Ectodermal cell (in vitro differentiated cells): ENCODE measurements around the gene PIEZO1.

ENCODE experiments used
- H3K27ac ChIP-seq: 2 replicates; pipeline ENCODE4 v1.7.0; 2013; ENCODE audit warnings: mild to moderate bottlenecking, low read depth, low read length; ENCODE audit not compliant: insufficient read depth, poor library complexity, severe bottlenecking
- H3K27me3 ChIP-seq: 2 replicates; pipeline ENCODE4 v1.7.0; 2013; ENCODE audit warnings: mild to moderate bottlenecking, low read length; ENCODE audit not compliant: insufficient read depth, control insufficient read depth, poor library complexity, severe bottlenecking
- H3K36me3 ChIP-seq: one replicate; pipeline ENCODE4 v1.7.0; 2013; ENCODE audit warnings: low read length; ENCODE audit not compliant: control insufficient read depth, insufficient read depth
- H3K4me1 ChIP-seq: one replicate; pipeline ENCODE4 v1.7.0; 2013; ENCODE audit warnings: low read length; ENCODE audit not compliant: control insufficient read depth, insufficient read depth
- H3K4me3 ChIP-seq: 2 replicates; pipeline ENCODE4 v1.7.0; 2013; ENCODE audit warnings: low read depth, low read length, control low read depth; ENCODE audit not compliant: insufficient read depth
- H3K9me3 ChIP-seq: 2 replicates; pipeline ENCODE4 v1.7.0; 2013; ENCODE audit warnings: mild to moderate bottlenecking, low read length, moderate library complexity; ENCODE audit not compliant: control insufficient read depth
- WGBS, 2 experiments: methylation state at CpG; one replicate each; pipeline ENCODE4 v1.1.7; 2013; ENCODE audit warnings: missing lambda C conversion rate in 2 of 2; 5-methylcytosine and 5-hydroxymethylcytosine counted together

The PIEZO1 gene

DNA sequence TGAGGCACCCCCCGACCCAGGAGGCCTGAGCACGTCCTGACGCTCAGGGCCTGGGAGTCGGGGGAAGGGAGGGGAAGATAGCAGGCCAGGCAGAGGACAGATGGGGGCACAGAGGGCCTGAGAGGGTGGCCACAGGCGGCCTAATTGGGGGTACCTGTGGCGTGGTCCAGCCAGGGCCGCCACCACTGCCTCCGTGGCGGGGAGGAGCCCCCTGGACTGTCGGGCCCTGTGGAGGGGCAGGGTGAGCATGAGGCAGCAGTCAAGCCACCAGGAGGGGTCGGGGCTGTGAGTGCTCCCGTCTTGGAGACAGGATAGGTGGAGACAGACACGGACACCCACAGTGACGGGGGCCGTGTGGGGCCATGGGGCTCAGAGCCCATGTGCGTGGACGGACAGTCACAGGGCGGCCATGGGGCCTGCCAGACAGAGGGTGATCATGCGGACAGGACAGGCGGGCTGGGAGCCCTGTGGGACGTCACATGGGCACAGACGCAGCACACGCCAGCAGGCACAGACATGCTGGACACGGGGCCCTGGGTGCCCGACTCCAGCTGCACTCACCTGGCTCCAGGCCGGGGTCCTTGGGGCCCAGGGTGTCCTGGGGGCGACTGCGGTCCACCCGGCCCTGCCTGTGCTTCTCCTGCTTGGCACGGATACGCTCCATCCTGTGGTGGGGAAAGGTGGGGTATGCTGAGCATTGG, 60.0 kb downstream of the PIEZO1 start:
- H3K36me3 ChIP-seq = no peaks in the 10 kb centered on the region
- H3K27me3 ChIP-seq = no peaks in the 10 kb centered on the region
- no peak overlapping the region for H3K27ac ChIP-seq
- H3K4me1 ChIP-seq = no peaks in the 10 kb centered on the region
- H3K9me3 ChIP-seq = no peaks in the 10 kb centered on the region
- WGBS, 2 experiments = 89 to 91% methylated on average over 31 of the region's 31 CpGs
- no peak overlapping the region for H3K4me3 ChIP-seq

DNA sequence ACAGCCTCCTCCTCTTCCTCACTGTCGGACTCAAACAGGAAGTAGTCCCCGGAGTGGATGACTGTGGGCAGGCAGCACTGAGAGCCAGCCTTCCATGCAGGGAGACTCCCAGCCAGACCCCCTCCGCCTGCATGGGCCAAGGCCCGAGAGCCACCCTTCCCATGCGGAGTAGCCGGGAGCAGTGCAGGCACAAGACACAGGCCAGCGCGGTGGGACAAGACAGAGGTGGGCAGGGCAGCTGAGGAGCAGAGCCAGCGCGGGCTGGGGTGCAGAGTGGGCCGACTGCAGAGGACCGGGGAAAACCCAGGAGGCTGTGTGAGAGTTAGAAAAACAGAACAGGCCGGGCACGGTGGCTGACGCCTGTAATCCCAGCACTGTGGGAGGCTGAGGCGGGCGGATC, 61.1 kb downstream of the PIEZO1 start:
- Histone ChIP-seq H3K27me3 (no peaks in the 10 kb centered on the region), H3K4me1 (no peaks in the 10 kb centered on the region), H3K4me3 (no peak overlapping the region), H3K27ac (no peak overlapping the region), H3K36me3 (no peaks in the 10 kb centered on the region), H3K9me3 (no peaks in the 10 kb centered on the region)
- 95 to 97% methylated on average over 17 of the region's 17 CpGs for WGBS, 2 experiments

- no peaks in the 10 kb centered on the region for H3K36me3 ChIP-seq
- H3K9me3 ChIP-seq = no peaks in the 10 kb centered on the region
- H3K27ac ChIP-seq = no peak overlapping the region
- 80 to 84% methylated on average over 8 of the region's 8 CpGs for WGBS, 2 experiments
- H3K4me1 ChIP-seq = no peaks in the 10 kb centered on the region
- no peaks in the 10 kb centered on the region for H3K27me3 ChIP-seq
- no peak overlapping the region for H3K4me3 ChIP-seq
Measured at GRCh38 chr16:88723507-88723887, 61.5 kb downstream of the PIEZO1 start.

- no peaks in the 10 kb centered on the region for H3K27me3 ChIP-seq
Measured at GRCh38 chr16:88722784-88723506, 62.1 kb downstream of the PIEZO1 start.

GRCh38 chr16:88721815-88722755, 62.9 kb downstream of the PIEZO1 start:
- no peaks in the 10 kb centered on the region for H3K27me3 ChIP-seq
- H3K4me3 ChIP-seq = no peak overlapping the region
- H3K27ac ChIP-seq = no peak overlapping the region
- H3K9me3 ChIP-seq = no peaks in the 10 kb centered on the region
- H3K36me3 ChIP-seq = no peaks in the 10 kb centered on the region
- WGBS, 2 experiments = 95 to 96% methylated on average over 61 of the region's 61 CpGs
- no peaks in the 10 kb centered on the region for H3K4me1 ChIP-seq

More at GRCh38 chr16:88722784-88723506, 62.1 kb downstream of the PIEZO1 start:
- WGBS, 2 experiments = 90 to 91% methylated on average over 39 of the region's 39 CpGs
- H3K4me3 ChIP-seq = no peak overlapping the region
- H3K9me3 ChIP-seq = no peaks in the 10 kb centered on the region
- no peak overlapping the region for H3K27ac ChIP-seq
- H3K4me1 ChIP-seq = no peaks in the 10 kb centered on the region
- no peaks in the 10 kb centered on the region for H3K36me3 ChIP-seq

DNA sequence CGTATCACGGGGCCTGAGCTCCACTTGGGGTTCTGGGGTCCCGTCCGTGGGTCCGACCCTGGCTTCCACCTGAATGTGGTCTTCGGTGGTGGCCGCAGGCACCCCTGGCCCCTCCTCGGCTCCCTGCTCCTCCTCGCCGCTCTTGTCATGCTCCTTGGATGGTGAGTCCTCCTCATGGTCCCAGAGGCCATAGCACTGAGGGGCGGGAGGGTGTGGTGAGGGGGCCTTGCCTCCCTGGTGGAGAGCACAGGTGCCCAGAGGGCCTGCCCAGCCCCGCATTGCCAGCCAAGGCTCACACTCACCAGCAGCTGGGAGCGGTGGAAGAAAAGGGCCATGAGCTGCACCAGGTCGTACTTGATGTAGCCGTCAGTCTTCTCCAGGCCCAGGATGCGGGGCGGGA, 63.8 kb downstream of the PIEZO1 start:
- 96 to 97% methylated on average over 17 of the region's 17 CpGs for WGBS, 2 experiments

GRCh38 chr16:88720396-88720970, 64.5 kb downstream of the PIEZO1 start:
- no peaks in the 10 kb centered on the region for H3K4me1 ChIP-seq
- peaks cover 12% of the 10 kb centered on the region for H3K36me3 ChIP-seq
- 93% methylated on average over 23 of the region's 23 CpGs for WGBS, 2 experiments
- no peak overlapping the region for H3K4me3 ChIP-seq
- no peaks in the 10 kb centered on the region for H3K9me3 ChIP-seq
- no peak overlapping the region for H3K27ac ChIP-seq
- H3K27me3 ChIP-seq = no peaks in the 10 kb centered on the region

More for the DNA sequence above, 63.8 kb downstream of the PIEZO1 start:
- Histone ChIP-seq H3K27ac (no peak overlapping the region), H3K9me3 (no peaks in the 10 kb centered on the region), H3K36me3 (peaks cover 6% of the 10 kb centered on the region), H3K4me1 (no peaks in the 10 kb centered on the region), H3K27me3 (no peaks in the 10 kb centered on the region), H3K4me3 (no peak overlapping the region)

- H3K4me1 ChIP-seq = no peaks in the 10 kb centered on the region
- no peak overlapping the region for H3K27ac ChIP-seq
- H3K36me3 ChIP-seq = peaks cover 12% of the 10 kb centered on the region
- no peaks in the 10 kb centered on the region for H3K27me3 ChIP-seq
- H3K4me3 ChIP-seq = no peak overlapping the region
- no peaks in the 10 kb centered on the region for H3K9me3 ChIP-seq
- WGBS, 2 experiments = 96% methylated on average over 19 of the region's 19 CpGs
Measured at GRCh38 chr16:88719933-88720296, 65.1 kb downstream of the PIEZO1 start.

GRCh38 chr16:88719267-88719932, 65.6 kb downstream of the PIEZO1 start:
- H3K9me3 ChIP-seq = no peaks in the 10 kb centered on the region
- WGBS, 2 experiments = 96% methylated on average over 29 of the region's 29 CpGs
- no peaks in the 10 kb centered on the region for H3K4me1 ChIP-seq
- H3K27ac ChIP-seq = no peak overlapping the region
- H3K36me3 ChIP-seq = peaks cover 12% of the 10 kb centered on the region
- H3K27me3 ChIP-seq = no peaks in the 10 kb centered on the region
- H3K4me3 ChIP-seq = no peak overlapping the region
